ENCODE results near the gene ACTN4.

Gene ACTN4

DNA sequence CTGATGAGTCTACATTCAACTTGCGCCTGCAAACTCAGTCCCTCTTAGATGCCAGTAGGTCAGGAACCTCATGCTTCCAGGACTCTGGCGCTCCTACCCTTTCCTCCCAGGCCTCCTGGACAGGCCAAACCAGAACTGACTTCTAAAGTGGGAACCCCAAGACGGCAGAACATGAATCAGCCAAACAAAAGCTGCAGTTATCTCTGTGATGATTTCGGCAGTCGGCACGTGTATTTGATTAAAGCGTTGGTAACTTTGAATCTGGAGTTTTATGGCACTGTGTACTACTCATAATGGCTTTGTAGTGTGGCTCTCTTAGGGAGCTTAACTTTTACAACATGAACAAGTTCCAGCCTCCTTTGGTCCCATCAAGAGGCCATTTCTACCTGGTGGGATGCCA is 13.7 kb downstream of the ACTN4 start:
- DNase-seq (ENCODE audit: low spot score): no peak

DNA sequence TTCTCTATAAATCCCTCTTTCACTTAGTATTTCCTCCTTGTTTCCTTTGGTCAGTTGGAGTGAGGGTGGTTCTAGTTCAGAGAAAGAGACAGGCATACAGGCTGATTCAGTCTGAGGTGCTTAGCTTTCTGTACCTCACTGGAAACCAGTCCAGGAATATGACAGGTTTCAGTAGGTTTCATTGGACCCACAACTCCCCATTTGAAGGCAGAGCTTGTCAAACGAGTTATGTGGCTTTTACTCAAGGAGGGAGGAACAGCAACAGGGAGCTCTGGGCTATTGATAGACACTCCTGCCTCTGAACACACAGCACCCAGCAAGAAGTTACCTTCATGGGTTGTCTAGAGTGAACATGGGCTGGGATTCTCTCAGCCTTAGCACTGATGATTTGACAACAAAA is 14.5 kb downstream of the ACTN4 start:
- no peak for DNase-seq (ENCODE audit: low spot score)

GRCh38 chr19:38662537-38663155 is 15.2 kb downstream of the ACTN4 start:
- no peak for DNase-seq (ENCODE audit: low spot score)

GRCh38 chr19:38663156-38663651 is 15.8 kb downstream of the ACTN4 start:
- no peak for DNase-seq (ENCODE audit: low spot score)

- no peak for DNase-seq (ENCODE audit: low spot score)
These were observed 16.6 kb downstream of the ACTN4 start for GRCh38 chr19:38663957-38664502.

- no peak for DNase-seq (ENCODE audit: low spot score)
These were observed 17.2 kb downstream of the ACTN4 start for GRCh38 chr19:38664503-38665211.

DNA sequence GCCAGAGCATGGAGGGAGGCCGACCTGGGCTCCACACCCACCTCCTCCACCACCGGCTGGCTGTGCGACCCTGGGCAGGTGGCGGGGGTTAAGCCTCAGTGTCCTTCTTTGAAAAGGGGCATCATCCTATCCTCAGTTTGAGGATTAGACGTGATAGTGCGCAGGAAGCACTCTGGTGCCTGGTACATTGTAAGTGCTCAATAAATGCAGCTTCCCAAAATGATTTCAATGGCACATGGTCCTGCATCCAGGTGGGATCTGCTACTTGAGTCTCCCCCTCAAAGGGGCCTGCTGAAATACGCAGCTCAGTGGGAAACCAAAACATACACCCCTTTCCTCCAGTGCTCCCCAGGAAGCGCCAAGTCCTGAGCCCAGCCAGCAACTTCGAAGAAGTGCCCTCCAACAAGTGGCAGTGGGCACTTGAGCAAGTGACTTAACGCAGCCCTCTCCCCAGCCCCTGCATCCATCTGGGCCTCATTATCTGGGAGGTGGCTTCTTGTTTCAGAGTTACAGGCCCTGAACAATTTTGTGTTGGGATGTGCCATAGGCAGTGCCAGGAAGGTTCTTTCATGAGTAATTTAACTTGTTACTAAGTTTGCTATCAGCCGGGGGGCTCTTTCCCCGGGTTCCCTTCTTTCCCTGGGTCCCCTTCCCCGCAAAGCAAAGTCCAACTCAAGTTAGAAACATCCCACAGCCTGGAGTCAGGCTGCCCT is 17.9 kb downstream of the ACTN4 start:
- DNase-seq (ENCODE audit: low spot score): no peak

DNA sequence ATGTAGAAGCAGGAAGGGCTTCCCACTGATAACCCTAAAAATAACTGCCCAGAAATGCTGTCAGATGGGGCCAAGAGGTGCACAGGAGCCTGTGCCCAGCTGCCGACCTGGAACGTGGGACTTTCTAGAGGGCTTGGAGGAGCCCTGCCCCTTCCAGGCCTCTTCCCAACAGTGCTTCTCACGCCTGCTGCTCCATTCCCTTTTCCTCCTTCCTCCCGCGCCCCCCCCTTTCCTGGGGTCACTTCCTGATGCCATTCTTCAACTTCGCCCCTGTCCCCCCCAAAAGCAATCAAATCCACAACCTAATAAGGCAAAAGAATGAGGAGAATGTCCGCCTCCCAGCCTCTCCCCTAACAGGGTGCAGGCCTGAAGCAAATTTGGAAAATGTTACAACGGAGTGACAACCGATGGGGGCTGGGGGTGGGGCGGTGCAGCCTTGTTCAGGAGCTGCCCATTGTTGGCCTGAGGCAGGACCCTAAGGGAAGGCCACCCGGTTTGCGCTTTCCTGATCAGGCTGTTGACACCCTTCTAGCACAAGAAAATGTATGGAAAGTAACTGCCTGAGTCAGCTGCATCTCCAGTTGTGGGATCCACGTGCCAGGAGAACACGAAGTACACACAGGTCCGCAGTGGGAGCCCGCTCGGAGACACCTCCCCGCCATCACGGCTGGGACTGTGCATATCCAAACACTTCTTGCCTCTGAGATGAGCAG is 18.7 kb downstream of the ACTN4 start:
- DNase-seq (ENCODE audit: low spot score): no peak

- DNase-seq (ENCODE audit: low spot score): peak; percentile 65
These were observed 19.4 kb downstream of the ACTN4 start for GRCh38 chr19:38666663-38667511.

GRCh38 chr19:38667661-38668171 is 20.3 kb downstream of the ACTN4 start:
- DNase-seq (ENCODE audit: low spot score): no peak

- peak; percentile 46 for DNase-seq (ENCODE audit: low spot score)
These were observed 22.1 kb downstream of the ACTN4 start for GRCh38 chr19:38669552-38669951.

DNA sequence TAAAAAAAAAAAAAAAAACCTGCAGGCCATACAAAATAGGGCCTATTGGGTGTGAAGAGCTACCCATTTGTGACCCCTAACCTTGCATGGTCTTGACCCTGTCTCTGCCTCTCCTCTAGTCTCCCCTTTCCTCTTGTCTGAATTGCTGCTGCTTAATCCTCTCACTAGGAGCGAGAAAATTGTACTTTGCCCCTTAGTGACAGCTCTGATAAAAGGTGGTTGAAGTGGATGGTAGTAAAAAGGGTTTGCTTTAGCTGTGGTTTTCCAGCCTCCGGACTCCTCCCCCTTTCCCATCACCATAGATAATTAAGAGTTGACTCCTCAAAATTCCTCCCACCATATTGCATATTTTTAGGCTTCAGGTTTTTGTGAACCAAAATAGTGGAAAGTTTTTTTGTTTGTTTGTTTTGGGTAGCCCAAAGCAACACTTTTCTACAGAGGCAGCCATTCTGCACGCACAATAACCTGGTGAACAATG is 23.5 kb downstream of the ACTN4 start:
- DNase-seq (ENCODE audit: low spot score): no peak

GRCh38 chr19:38671654-38672053 is 24.2 kb downstream of the ACTN4 start:
- no peak for DNase-seq (ENCODE audit: low spot score)

DNA sequence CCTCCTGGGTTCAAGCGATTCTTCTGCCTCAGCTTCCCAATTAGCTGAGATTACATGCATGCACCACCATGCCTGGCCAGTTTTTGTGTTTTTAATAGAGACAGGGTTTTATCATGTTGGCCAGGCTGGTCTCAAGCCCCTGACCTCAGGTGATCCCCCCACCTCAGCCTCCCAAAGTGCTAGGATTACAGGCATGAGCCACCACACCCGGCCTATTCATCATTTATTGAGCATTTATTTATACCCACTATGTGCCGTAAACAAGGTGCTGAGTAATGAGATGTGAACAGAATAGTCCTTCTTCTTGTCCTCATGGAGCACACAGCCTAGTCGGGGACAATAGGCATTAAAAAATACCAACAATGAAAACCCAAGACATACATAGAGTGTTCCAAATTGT is 25.6 kb downstream of the ACTN4 start:
- DNase-seq (ENCODE audit: low spot score): no peak

GRCh38 chr19:38674388-38675171 is 27.1 kb downstream of the ACTN4 start:
- DNase-seq (ENCODE audit: low spot score): no peak

DNA sequence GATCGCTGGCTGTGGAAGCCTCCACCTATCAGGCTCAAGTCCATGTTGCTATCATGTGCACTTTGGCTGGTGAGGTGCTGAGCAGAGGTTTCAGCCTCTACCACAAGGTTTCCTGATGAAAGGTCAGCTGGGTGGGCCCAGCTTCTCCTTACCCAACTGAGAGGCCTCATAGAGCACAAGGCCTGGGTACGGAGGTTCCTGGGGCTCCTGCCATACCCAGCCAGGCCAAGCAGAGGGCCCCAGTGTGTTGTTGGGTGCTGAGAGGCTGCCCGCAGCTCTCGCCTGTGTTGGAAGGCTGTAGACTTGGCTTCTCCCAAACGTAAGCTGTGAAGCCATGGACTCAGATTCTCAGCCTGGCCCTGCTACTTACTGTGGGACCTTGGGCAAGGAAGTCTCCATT is 28.2 kb downstream of the ACTN4 start:
- DNase-seq (ENCODE audit: low spot score): peak; percentile 22

GRCh38 chr19:38676023-38676877 is 28.8 kb downstream of the ACTN4 start:
- no peak for DNase-seq (ENCODE audit: low spot score)

DNA sequence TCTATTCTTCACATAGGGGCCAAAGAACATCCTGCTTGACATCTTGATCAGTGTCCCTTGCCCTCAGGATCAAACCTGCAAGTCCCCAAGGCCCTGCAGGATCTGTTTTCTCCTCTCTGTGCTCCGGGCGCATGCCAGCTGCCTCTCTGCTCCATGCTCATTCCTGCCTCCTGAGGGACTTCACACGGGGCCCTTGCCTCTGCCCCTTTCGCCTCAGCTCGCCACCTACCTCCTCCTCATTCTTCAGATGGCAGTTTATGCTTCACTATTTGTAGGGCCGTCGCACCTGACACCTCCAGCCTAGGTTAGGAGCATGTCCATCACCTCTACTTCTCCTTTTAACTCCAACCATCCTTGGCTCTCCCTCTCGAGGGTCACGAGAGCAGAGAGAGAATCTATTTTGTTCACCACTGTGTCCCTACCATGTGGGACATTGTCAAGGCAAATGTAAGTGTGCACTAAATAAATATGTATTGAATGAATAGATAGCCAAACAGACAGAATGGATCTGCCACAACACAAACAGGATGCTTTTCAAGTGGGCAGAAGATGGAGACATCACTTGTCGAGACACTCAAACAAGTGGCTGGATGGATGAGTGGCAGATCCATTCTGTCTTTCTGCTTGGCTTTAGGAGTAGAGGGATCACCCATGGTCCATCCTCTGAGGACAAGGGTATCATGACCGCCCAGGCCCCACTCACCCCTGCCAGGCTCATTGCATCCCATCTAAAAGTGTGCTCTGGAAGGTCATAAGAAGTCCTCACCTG is 29.6 kb downstream of the ACTN4 start:
- DNase-seq (ENCODE audit: low spot score): no peak

All from CD4-positive, alpha-beta T cell treated with Interleukin-2 at 100 ng/mL for 4 hours (primary cell).